ENCODE measurements around the gene INTS11.

INTS11 gene

GRCh38 chr1:1267488-1268283 is 56.8 kb downstream of the INTS11 start:
- no peak for DNase-seq
- WGBS, result 96% methylated on average over 39 of the region's 39 CpGs
- Histone ChIP-seq H3K9ac (ENCODE audit: low read length) (no peak overlapping the region), H2BK120ac (ENCODE audit: low read depth, low read length) (no peak overlapping the region), H4K91ac (ENCODE audit: low read length) (no peak overlapping the region), H2AFZ (ENCODE audit: low read depth, low read length) (no peak overlapping the region), H2AK5ac (ENCODE audit: low read length, severe bottlenecking) (no peak overlapping the region), H3K4me1 (ENCODE audit: control insufficient read depth, insufficient read depth, low read depth, low read length) (peaks cover 52% of the 10 kb centered on the region), H3K9me3 (ENCODE audit: control insufficient read depth, low read length) (no peaks in the 10 kb centered on the region), H3K18ac (ENCODE audit: low read depth in 1 of 2, low read length in 2 of 2) (no peak overlapping the region), H3K14ac (ENCODE audit: low read length in 2 of 2) (no peak overlapping the region), H3K27ac (ENCODE audit: low read length, poor library complexity, severe bottlenecking) (no peak overlapping the region), H2BK15ac (ENCODE audit: low read depth, poor library complexity, severe bottlenecking) (no peak overlapping the region), H3K4me2 (ENCODE audit: low read length, poor library complexity, severe bottlenecking) (no peak overlapping the region), H4K8ac (ENCODE audit: low read length) (no peak overlapping the region), H3K27me3 (ENCODE audit: control insufficient read depth in 1 of 2, insufficient read depth in 1 of 2, low read length in 2 of 2) (no peaks in the 10 kb centered on the region), H3K36me3 (ENCODE audit: control insufficient read depth in 1 of 2, insufficient read depth in 2 of 2, low read depth in 1 of 2, low read length in 2 of 2) (peaks cover 43 to 51% of the 10 kb centered on the region in 2 experiments), H3K4ac (ENCODE audit: low read depth in 1 of 2, low read length in 2 of 2) (no peak overlapping the region), H3K79me1 (replicated peaks; ENCODE audit: low read length, poor library complexity, severe bottlenecking) (peaks cover 7% of the 10 kb centered on the region), H3K23ac (ENCODE audit: low read length in 2 of 2) (no peak overlapping the region), H3K4me3 (ENCODE audit: insufficient read depth in 1 of 2, low read depth in 1 of 2, low read length in 2 of 2) (no peak overlapping the region), H2BK5ac (ENCODE audit: low read depth, low read length, poor library complexity, severe bottlenecking) (no peak overlapping the region), H2BK12ac (ENCODE audit: low read length in 2 of 2) (no peak overlapping the region)

- 4% methylated on average over 10 of the region's 10 CpGs for WGBS
- peaks cover 38% of the 10 kb centered on the region for H3K4me1 ChIP-seq (ENCODE audit: control insufficient read depth, insufficient read depth, low read depth, low read length)
- no peaks in the 10 kb centered on the region for H3K9me3 ChIP-seq (ENCODE audit: control insufficient read depth, low read length)
- H2BK15ac ChIP-seq (ENCODE audit: low read depth, poor library complexity, severe bottlenecking), result peak overlapping the region; percentile 36
- H3K14ac ChIP-seq (ENCODE audit: low read length in 2 of 2), result no peak overlapping the region
- peak overlapping the region; percentile 45 for H3K4me2 ChIP-seq (ENCODE audit: low read length, poor library complexity, severe bottlenecking)
- H2AK5ac ChIP-seq (ENCODE audit: low read length, severe bottlenecking), result peak overlapping the region; percentile 95
- H3K79me1 ChIP-seq (replicated peaks; ENCODE audit: low read length, poor library complexity, severe bottlenecking), result peaks cover 19% of the 10 kb centered on the region
- H4K91ac ChIP-seq (ENCODE audit: low read length), result peak overlapping the region; percentile 98
- peak overlapping the region; percentile 54 to 89 for H3K4ac ChIP-seq (ENCODE audit: low read depth in 1 of 2, low read length in 2 of 2)
- peak overlapping the region; percentile 90 for H4K8ac ChIP-seq (ENCODE audit: low read length)
- H3K36me3 ChIP-seq (ENCODE audit: control insufficient read depth in 1 of 2, insufficient read depth in 2 of 2, low read depth in 1 of 2, low read length in 2 of 2), result peaks cover 60 to 72% of the 10 kb centered on the region in 2 experiments
- H3K18ac ChIP-seq (ENCODE audit: low read depth in 1 of 2, low read length in 2 of 2), result peak overlapping the region; percentile 79 to 84
- no peak overlapping the region for H3K23ac ChIP-seq (ENCODE audit: low read length in 2 of 2)
- no peak overlapping the region for H2AFZ ChIP-seq (ENCODE audit: low read depth, low read length)
- peak overlapping the region; percentile 45 for H3K9ac ChIP-seq (ENCODE audit: low read length)
- no peak overlapping the region for H3K4me3 ChIP-seq (ENCODE audit: insufficient read depth in 1 of 2, low read depth in 1 of 2, low read length in 2 of 2)
- no peak overlapping the region for H2BK120ac ChIP-seq (ENCODE audit: low read depth, low read length)
- no peaks in the 10 kb centered on the region for H3K27me3 ChIP-seq (ENCODE audit: control insufficient read depth in 1 of 2, insufficient read depth in 1 of 2, low read length in 2 of 2)
- peak; percentile 100 for DNase-seq
- H3K27ac ChIP-seq (ENCODE audit: low read length, poor library complexity, severe bottlenecking), result peak overlapping the region; percentile 100
- peak overlapping the region; percentile 72 to 95 for H2BK12ac ChIP-seq (ENCODE audit: low read length in 2 of 2)
- H2BK5ac ChIP-seq (ENCODE audit: low read depth, low read length, poor library complexity, severe bottlenecking), result peak overlapping the region; percentile 96
These were observed 59.6 kb downstream of the INTS11 start for GRCh38 chr1:1264868-1265272.

GRCh38 chr1:1264026-1264425 is 60.4 kb downstream of the INTS11 start:
- H2BK12ac ChIP-seq (ENCODE audit: low read length in 2 of 2), result peak overlapping the region in 1 of 2 experiments; percentile 40
- peak overlapping the region; percentile 88 for H3K27ac ChIP-seq (ENCODE audit: low read length, poor library complexity, severe bottlenecking)
- peak overlapping the region in 1 of 2 experiments; percentile 63 for H3K4ac ChIP-seq (ENCODE audit: low read depth in 1 of 2, low read length in 2 of 2)
- peak overlapping the region; percentile 34 for H4K91ac ChIP-seq (ENCODE audit: low read length)
- no peak overlapping the region for H3K4me2 ChIP-seq (ENCODE audit: low read length, poor library complexity, severe bottlenecking)
- H3K14ac ChIP-seq (ENCODE audit: low read length in 2 of 2), result no peak overlapping the region
- H3K27me3 ChIP-seq (ENCODE audit: control insufficient read depth in 1 of 2, insufficient read depth in 1 of 2, low read length in 2 of 2), result no peaks in the 10 kb centered on the region
- WGBS, result 57% methylated on average over 9 of the region's 9 CpGs
- H3K36me3 ChIP-seq (ENCODE audit: control insufficient read depth in 1 of 2, insufficient read depth in 2 of 2, low read depth in 1 of 2, low read length in 2 of 2), result peaks cover 69 to 80% of the 10 kb centered on the region in 2 experiments
- H3K18ac ChIP-seq (ENCODE audit: low read depth in 1 of 2, low read length in 2 of 2), result peak overlapping the region; percentile 52 to 64
- H3K23ac ChIP-seq (ENCODE audit: low read length in 2 of 2), result no peak overlapping the region
- H2BK120ac ChIP-seq (ENCODE audit: low read depth, low read length), result no peak overlapping the region
- H3K4me1 ChIP-seq (ENCODE audit: control insufficient read depth, insufficient read depth, low read depth, low read length), result peaks cover 39% of the 10 kb centered on the region
- no peak overlapping the region for H3K9ac ChIP-seq (ENCODE audit: low read length)
- DNase-seq, result peak; percentile 76
- peak overlapping the region; percentile 59 for H4K8ac ChIP-seq (ENCODE audit: low read length)
- H2BK15ac ChIP-seq (ENCODE audit: low read depth, poor library complexity, severe bottlenecking), result no peak overlapping the region
- H2BK5ac ChIP-seq (ENCODE audit: low read depth, low read length, poor library complexity, severe bottlenecking), result no peak overlapping the region
- H2AK5ac ChIP-seq (ENCODE audit: low read length, severe bottlenecking), result peak overlapping the region; percentile 95
- H3K9me3 ChIP-seq (ENCODE audit: control insufficient read depth, low read length), result no peaks in the 10 kb centered on the region
- peaks cover 19% of the 10 kb centered on the region for H3K79me1 ChIP-seq (replicated peaks; ENCODE audit: low read length, poor library complexity, severe bottlenecking)
- H2AFZ ChIP-seq (ENCODE audit: low read depth, low read length), result no peak overlapping the region
- H3K4me3 ChIP-seq (ENCODE audit: insufficient read depth in 1 of 2, low read depth in 1 of 2, low read length in 2 of 2), result no peak overlapping the region

GRCh38 chr1:1262758-1263157 is 61.7 kb downstream of the INTS11 start:
- peak overlapping the region; percentile 52 for H2AK5ac ChIP-seq (ENCODE audit: low read length, severe bottlenecking)
- H2BK120ac ChIP-seq (ENCODE audit: low read depth, low read length), result no peak overlapping the region
- WGBS, result 98% methylated on average over 8 of the region's 8 CpGs
- no peak overlapping the region for H3K4ac ChIP-seq (ENCODE audit: low read depth in 1 of 2, low read length in 2 of 2)
- H3K4me1 ChIP-seq (ENCODE audit: control insufficient read depth, insufficient read depth, low read depth, low read length), result peaks cover 41% of the 10 kb centered on the region
- no peak overlapping the region for H2AFZ ChIP-seq (ENCODE audit: low read depth, low read length)
- H3K9me3 ChIP-seq (ENCODE audit: control insufficient read depth, low read length), result no peaks in the 10 kb centered on the region
- no peak overlapping the region for H2BK12ac ChIP-seq (ENCODE audit: low read length in 2 of 2)
- no peak overlapping the region for H3K27ac ChIP-seq (ENCODE audit: low read length, poor library complexity, severe bottlenecking)
- H3K79me1 ChIP-seq (replicated peaks; ENCODE audit: low read length, poor library complexity, severe bottlenecking), result peaks cover 24% of the 10 kb centered on the region
- no peaks in the 10 kb centered on the region for H3K27me3 ChIP-seq (ENCODE audit: control insufficient read depth in 1 of 2, insufficient read depth in 1 of 2, low read length in 2 of 2)
- no peak overlapping the region for H2BK5ac ChIP-seq (ENCODE audit: low read depth, low read length, poor library complexity, severe bottlenecking)
- peaks cover 69 to 75% of the 10 kb centered on the region in 2 experiments for H3K36me3 ChIP-seq (ENCODE audit: control insufficient read depth in 1 of 2, insufficient read depth in 2 of 2, low read depth in 1 of 2, low read length in 2 of 2)
- no peak overlapping the region for H2BK15ac ChIP-seq (ENCODE audit: low read depth, poor library complexity, severe bottlenecking)
- H3K14ac ChIP-seq (ENCODE audit: low read length in 2 of 2), result no peak overlapping the region
- H3K18ac ChIP-seq (ENCODE audit: low read depth in 1 of 2, low read length in 2 of 2), result no peak overlapping the region
- no peak for DNase-seq
- no peak overlapping the region for H3K9ac ChIP-seq (ENCODE audit: low read length)
- H3K23ac ChIP-seq (ENCODE audit: low read length in 2 of 2), result peak overlapping the region in 1 of 2 experiments; percentile 18
- H3K4me3 ChIP-seq (ENCODE audit: insufficient read depth in 1 of 2, low read depth in 1 of 2, low read length in 2 of 2), result no peak overlapping the region
- H4K91ac ChIP-seq (ENCODE audit: low read length), result no peak overlapping the region
- no peak overlapping the region for H4K8ac ChIP-seq (ENCODE audit: low read length)
- no peak overlapping the region for H3K4me2 ChIP-seq (ENCODE audit: low read length, poor library complexity, severe bottlenecking)
